GM21825 (cell line): ENCODE data around the gene ADAM12.
"Not testable (repeated sequence)": the region's sequence is repeated elsewhere in the genome, so short reads cannot be mapped to it uniquely, and the experiment has no call there.

Source experiments
- ATAC-seq: cut with Tn5 transposase; IDR thresholded peaks from one replicate; pipeline ENCODE4 v1.9.1; 2021; ENCODE audit warnings: mild to moderate bottlenecking, moderate library complexity; ENCODE audit not compliant: unreplicated experiment

Gene ADAM12

GRCh38 chr10:126268013-126268920 is 120.0 kb downstream of the ADAM12 start:
- no peak for ATAC-seq

GRCh38 chr10:126264102-126265018 is 123.9 kb downstream of the ADAM12 start:
- no peak for ATAC-seq

GRCh38 chr10:126263006-126263676 is 125.1 kb downstream of the ADAM12 start:
- no peak for ATAC-seq

DNA sequence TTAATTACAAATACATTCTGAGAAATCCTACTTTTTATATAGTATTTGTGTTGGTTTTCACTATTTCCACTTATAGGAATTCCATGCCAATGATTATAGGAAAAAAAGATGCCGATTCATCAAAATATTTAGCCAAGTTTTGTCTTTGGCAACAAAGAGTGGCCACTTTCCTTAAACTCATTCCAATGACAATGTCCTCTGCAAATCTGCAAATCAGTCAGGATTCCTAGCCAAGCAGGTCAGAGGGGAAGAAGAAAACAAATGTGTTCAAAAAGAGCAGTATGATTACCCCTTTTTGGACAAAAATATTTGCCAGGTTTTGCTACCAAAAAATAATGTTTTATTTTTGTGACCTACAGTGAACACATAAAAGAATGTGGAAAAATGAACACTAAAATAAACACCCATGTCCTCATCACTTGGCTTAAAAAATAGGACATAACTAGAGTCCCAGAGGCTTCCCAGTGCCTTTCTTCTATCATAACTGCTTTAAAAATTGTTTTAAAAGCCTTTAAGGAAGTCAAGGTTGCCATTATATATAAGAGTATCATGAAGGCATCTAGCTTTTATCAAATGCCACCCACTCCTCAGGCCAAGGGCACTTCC is 125.9 kb downstream of the ADAM12 start:
- ATAC-seq, result no peak

GRCh38 chr10:126259760-126260479 is 128.4 kb downstream of the ADAM12 start:
- no peak for ATAC-seq

- no peak for ATAC-seq
Measured at GRCh38 chr10:126256864-126257263, 131.4 kb downstream of the ADAM12 start.

DNA sequence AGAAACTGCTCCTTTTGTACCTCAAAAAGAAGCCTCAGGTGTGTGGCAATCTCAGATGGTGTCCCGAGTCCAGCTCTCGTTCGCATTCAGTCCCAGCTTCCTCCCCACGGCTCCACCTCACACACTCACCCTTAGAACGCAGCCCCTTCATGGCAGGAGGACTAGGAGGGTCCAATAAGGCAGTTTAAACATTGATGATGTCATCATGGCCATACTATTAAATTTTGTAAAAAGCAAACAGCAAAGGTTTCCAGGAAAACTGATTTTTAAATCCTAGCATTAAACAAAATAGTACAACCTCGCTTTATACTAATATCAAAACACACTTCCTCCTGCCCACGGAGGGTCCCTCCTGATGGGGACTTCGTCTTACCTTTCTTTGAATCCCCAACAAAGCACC is 133.0 kb downstream of the ADAM12 start:
- ATAC-seq, result no peak

DNA sequence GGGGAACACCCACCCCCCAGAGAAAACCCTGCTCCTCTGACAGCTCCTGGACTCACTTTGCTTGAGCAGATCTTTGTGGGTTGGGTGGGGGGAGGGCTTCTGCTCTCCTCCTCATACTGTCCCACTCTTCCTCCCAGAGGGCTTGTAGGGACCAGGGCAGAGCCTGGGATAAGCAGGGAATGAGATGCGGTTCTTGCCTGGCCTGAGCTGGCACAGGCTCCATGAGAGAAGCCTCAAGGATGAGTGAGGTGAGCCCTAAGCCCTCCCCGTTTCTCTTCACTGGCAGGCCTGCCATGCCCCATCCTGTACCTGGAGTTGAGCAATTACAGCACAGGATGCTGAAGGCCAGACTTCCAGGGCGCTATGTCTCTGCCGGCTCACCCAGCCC is 134.7 kb downstream of the ADAM12 start:
- no peak for ATAC-seq

DNA sequence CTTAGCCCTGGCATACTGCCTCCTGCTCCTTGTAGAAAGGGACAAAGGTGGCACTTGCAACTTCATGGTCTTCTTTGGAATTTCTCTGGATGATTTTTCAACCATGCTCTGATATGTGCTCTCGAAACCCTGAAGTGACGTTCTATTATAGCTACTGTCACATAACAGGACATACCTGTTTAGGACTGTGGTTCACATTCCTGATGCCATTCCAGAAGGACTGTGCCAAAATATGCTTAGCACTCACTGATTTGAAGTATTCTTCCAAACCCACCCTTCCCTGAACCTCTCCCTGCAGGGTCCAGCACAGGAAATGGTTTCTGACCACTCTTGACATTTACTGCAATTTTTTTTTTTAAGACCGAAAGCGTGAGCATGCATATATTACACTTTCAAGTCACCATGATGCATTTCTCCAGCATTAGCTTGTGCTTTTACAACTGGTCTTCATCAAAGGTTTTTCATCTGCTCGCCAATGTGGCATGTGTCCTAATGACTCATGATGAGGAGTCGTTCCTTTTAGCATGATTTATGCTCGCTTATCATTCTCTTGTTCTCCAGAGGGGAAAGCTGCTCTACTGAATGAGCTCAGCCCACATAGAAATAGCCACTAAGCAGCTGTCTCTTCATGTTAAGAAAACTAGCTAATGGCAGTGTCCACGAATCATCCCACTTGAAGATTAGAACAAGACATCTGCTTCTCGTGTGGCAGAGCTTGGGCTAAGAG is 135.2 kb downstream of the ADAM12 start:
- no peak for ATAC-seq

DNA sequence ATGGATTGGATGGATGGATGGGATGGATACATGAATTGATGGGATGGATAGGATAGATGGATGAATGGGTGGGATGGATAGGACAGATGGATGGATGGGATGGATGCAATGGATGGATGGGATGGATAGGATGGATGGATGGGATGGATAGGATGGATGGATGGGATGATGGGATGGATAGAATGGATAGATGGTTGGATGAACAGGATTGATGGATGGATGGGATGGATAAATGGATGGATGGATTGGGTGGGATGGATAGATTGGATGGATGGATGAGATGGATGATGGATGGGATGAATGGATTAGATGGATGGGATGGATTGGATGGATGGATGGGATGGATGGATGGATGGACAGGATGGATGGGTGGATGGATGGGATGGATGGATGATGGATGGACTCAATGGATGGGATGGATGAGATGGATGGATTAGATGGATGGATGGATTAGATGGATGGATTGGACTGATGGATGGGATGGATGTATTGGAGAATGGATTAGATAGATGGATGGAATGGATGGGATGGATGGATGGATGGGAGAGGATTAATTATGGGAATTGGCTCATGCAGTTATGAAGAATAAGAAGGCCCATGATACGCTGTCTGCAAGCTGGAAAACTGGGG is 136.4 kb downstream of the ADAM12 start:
- no peak for ATAC-seq

DNA sequence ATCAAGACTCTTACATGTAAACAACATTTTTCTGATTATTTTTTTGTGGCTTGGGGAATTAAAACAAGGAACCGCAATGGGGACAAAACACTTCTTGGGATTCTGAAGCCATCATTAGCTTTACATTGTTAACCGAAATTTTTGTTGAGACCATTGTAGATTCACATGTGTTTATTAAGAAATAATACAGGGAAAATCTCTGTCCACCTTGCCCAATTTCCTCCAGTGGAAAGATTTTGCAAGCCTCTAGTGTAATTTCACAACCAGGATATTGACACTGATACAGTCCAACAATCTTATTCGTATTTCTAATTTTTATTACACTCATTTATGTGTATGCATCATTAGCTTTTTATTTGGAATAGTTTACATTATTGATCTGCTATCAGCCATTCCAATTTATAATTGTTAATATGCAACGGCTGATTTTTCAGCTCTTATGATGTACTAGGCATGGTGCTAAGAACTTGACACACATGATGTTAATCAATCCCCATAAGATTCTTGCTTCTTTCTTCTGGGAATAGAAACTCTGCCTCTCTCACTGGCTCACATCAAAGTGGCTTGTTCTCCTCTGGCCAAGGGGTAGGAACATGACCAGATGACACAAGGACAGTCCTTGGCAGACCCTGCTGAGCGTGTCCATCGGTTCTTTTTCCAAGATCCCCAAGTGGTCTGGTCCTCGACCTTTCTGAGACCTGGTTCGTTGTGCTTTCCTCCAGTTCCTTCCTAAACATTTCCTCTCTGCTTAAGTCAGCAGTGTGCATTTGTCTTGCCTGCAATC is 137.6 kb downstream of the ADAM12 start:
- no peak for ATAC-seq

DNA sequence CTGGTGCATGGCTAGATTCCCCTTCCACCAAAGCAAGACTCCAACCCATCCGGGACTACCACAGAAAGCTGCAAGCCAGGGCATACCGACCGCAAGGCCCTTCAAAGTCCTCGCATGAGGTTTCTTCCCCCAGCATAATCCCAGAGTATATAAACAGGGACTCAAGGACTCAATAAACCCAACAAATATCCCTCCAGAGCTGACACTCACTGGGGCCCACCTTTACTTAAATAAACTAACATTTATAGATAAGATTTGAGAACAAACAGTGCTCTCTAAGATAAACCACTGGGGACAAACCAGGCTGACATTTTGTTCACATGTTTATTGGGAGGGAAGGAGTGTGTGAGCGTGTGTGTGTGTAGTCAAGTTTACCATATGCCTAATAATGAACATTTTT is 138.2 kb downstream of the ADAM12 start:
- no peak for ATAC-seq

- ATAC-seq, result no peak
Measured at GRCh38 chr10:126247446-126247975, 140.8 kb downstream of the ADAM12 start.

- not testable (repeated sequence) for ATAC-seq
Measured at GRCh38 chr10:126246396-126246795, 141.9 kb downstream of the ADAM12 start.

- no peak for ATAC-seq
Measured at GRCh38 chr10:126245501-126245900, 142.8 kb downstream of the ADAM12 start.

DNA sequence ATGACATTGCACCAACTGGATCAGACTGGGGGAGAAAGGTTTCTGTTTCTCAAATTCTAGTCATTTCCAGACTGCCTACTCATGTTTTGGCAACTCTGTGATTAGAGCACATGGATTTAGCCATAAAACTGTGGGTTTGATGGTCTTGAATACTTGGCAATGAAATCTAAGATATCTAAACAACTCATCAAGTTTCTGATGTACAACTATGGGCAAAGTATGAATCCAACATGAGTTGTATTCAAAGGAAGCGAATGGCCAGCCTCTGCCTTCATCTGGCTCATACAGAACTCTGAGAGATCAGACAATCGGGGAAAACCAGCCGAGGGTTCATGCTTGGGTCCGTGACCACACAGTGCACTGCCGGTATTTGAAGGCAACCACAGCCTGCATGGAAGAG is 144.3 kb downstream of the ADAM12 start:
- ATAC-seq, result no peak

- no peak for ATAC-seq
Measured at GRCh38 chr10:126243306-126243705, 145.0 kb downstream of the ADAM12 start.
